ELF-1 (cell line): Measurements from ENCODE around the gene OTOG.

Source experiments
- DNase-seq: peaks from one replicate; pipeline ENCODE4 v3.0.0-alpha.2; 2016; ENCODE audit warnings: low read depth, low spot score

OTOG gene

GRCh38 chr11:17547051-17547577 is at the start of gene OTOG:
OTOG (plus strand) TSS chr11:17547259; CDS start chr11:17547373, 114 bp downstream.
- DNase-seq = peak; percentile 90

GRCh38 chr11:17498058-17498457 is 49.0 kb upstream of the OTOG start:
- peak; percentile 18 for DNase-seq

GRCh38 chr11:17498475-17498874 is 48.6 kb upstream of the OTOG start:
- peak; percentile 37 for DNase-seq

GRCh38 chr11:17500673-17501072 is 46.4 kb upstream of the OTOG start:
- no peak for DNase-seq

- no peak for DNase-seq
Observed at GRCh38 chr11:17502630-17503029, 44.4 kb upstream of the OTOG start.

DNA sequence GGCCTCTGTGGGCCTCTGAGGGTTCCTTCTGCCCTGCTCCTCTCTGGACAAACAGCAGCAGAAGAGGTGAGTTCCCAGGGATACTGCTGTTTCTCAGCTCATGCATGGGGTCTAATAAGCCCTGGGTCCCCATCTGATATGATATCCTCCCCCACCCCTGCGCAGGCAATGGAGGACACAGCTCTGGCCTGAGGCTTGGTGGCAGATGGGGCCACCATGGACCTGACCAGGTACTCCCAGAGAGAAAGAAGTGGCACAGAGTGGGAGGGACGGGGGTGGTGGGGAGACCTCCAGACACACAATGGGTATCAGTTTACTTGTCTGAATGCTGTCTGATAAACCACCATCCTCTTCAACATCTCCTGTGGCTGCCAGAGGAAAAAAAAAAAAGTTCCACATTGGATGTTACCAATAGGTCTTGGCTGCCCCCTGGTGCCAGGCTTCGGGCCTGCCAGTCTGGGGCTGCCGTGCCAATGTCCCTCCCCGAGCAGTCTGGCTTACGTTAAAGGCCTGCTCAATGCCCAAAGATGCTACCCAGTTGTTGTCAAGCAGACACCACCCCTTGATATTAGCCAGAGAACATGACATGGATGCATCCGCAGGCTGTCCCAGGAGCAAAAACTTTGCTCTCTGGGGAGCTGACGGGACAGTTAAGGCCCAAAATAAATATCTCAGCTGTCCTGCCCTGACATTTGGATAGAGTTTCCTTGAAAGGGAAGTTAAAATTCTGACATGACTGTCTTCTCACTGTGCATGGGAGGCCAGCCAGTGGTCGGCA is 42.5 kb upstream of the OTOG start:
- peak; percentile 74 for DNase-seq

DNA sequence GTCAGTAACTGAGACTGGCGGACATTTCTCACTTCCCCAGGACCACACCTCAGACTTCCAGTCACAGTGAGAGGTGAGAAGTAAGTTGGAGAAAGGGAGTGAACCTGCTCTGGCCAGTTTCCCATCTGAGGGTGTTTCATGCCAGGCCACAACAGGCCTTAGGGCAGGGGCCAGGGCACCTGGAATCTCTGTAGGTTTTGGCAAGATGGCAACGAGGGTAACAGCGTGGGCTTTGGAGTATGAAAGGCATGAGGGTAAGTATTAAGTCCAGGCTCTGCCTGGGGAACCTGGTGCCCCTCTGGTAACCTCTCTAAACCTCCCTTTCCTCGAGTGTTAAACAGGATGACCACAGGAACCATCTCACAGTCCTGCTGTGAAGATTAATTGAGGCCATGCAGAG is 41.9 kb upstream of the OTOG start:
- no peak for DNase-seq

DNA sequence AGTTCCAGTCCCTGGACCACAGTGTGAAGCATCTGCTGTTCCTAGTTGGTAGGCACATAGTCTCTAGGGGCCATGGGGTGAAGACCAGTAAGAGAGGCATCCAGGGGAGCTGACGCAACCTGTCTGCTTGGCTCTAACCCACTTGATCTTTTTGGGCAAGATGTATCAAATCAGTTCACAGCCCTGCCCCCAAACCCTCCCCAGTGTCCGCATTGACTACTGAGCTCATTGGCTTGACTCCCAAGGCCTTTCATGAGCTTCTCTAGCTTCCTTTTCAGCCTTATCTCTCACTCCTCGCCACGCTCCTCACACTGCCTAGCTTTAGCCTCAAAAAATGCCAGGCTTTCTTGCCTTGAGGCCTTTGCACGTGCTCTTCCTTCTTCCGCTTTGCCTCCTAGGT is 40.7 kb upstream of the OTOG start:
- DNase-seq = no peak

- no peak for DNase-seq
Observed at GRCh38 chr11:17506942-17507341, 40.1 kb upstream of the OTOG start.

GRCh38 chr11:17507773-17508172 is 39.3 kb upstream of the OTOG start:
- no peak for DNase-seq

- no peak for DNase-seq
Observed at GRCh38 chr11:17508306-17508705, 38.8 kb upstream of the OTOG start.

DNA sequence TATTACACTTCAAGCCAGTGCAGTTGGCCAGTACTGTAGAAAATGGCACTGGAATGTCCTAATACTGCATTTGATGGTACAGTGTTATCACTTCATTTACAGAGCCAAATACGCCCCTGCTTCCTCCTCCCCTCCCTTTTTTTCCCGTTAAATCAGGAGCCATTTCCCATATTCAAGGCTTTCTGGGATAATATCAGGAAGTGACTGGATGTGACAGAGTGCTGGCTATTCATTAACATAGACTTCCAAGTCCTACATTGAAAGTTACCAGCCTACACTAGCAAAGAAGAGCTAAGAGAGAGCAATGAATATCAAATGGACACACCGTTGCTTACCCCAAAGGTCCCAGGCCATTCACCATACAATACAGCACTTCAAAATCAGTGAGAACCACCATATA is 38.3 kb upstream of the OTOG start:
- DNase-seq = no peak

- DNase-seq = no peak
Observed at GRCh38 chr11:17510507-17511206, 36.4 kb upstream of the OTOG start.

- no peak for DNase-seq
Observed at GRCh38 chr11:17511571-17511970, 35.5 kb upstream of the OTOG start.

GRCh38 chr11:17512101-17512500 is 35.0 kb upstream of the OTOG start:
- no peak for DNase-seq

- DNase-seq = no peak
Observed at GRCh38 chr11:17513853-17514252, 33.2 kb upstream of the OTOG start.

DNA sequence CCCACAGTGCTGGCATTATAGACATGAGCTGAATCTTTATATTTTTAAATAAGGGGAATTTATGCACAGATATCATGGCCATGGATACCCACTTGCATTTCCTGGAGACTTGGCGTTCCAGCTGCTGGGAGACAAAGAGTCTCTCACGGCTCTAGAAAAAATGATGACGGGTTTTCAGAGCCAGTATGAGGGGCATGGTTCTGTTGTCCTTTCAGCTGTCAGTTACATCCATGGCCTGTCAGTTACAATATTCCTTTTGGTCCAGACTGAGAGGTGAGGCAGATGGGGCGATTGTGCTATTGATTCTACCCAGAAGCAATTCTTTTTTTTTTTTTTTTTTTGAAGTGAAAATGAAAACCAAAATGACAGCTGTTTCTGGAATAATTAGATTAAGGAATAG is 32.6 kb upstream of the OTOG start:
- no peak for DNase-seq

GRCh38 chr11:17515443-17516176 is 31.4 kb upstream of the OTOG start:
- no peak for DNase-seq

DNA sequence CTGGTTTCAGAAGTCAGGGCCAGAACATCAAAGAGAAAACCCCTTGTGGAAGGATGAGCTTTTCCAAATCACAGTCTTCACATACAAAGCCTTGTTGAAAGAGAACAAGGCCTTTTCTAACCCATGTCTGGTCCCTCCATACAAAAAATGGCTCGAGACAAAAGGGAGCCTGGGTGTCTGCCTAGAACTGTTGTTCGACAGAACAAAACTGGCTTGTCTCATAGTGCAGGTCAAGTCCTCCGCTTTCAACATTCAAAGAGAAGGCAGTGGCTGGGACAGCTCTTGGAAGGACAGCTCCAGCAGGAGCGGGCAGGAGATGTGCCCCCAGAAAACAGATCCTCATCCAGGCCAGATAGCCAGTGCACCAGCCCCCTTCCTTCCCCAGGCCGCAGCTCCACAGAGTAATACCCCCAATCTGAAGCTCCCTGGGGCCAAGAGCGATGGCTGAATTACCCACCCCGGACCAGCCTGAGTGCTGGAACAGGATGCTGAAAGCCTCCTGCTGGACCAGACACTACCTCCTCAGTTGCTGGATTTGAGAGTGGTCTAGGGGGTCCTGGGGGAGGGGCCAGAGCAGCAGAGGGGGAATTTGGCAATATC is 30.4 kb upstream of the OTOG start:
- DNase-seq = no peak

- DNase-seq = no peak
Observed at GRCh38 chr11:17517186-17517585, 29.9 kb upstream of the OTOG start.

DNA sequence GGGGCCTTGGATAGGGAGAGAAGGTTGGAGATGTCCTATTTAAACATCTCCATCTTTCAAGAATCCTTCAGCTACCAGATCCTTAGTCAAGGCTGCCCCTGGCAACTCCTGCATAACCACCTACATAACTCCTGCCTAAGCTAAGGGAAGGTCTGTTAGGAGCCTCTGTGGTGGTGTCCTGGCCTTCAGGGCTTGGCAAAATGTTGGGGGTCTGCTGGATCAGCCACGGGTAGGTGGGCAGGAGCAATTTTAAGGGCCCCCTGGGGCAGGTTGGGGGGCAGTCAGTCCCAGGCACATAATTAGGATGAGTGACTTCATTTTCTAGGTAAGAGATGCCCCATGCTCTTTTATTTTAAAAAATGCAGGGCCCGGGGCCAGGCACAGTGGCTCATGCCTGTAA is 28.7 kb upstream of the OTOG start:
- DNase-seq = no peak
